Measurements from ENCODE around the gene TMPRSS13.

Gene TMPRSS13

GRCh38 chr11:117898059-117898458 lies 31.1 kb downstream of the TMPRSS13 start:
- in situ Hi-C loops (cut with HindIII; ENCODE audit: low sequenced_read_pairs): loop anchor here (5.0 kb wide), 1 partner anchor 44 kb away; no protein-coding TSS in a partner anchor
- H3K4me3 ChIP-seq (ENCODE audit: low read depth, low read length): no peak overlapping the region
- no peak for TF ChIP-seq CTCF (IDR thresholded peaks at IDR 0.05; ENCODE audit: low read depth, low read length, missing control alignments)
- no peak for DNase-seq (ENCODE audit: low read depth)

GRCh38 chr11:117892651-117893050 lies 36.6 kb downstream of the TMPRSS13 start:
- TF ChIP-seq CTCF (IDR thresholded peaks at IDR 0.05; ENCODE audit: low read depth, low read length, missing control alignments): no peak
- in situ Hi-C loops (cut with HindIII; ENCODE audit: low sequenced_read_pairs): no loop called here
- no peak for DNase-seq (ENCODE audit: low read depth)
- no peak overlapping the region for H3K4me3 ChIP-seq (ENCODE audit: low read depth, low read length)

- no peak for DNase-seq (ENCODE audit: low read depth)
- in situ Hi-C loops (cut with HindIII; ENCODE audit: low sequenced_read_pairs): no loop called here
Observed at GRCh38 chr11:117891362-117891761, 37.8 kb downstream of the TMPRSS13 start.

GRCh38 chr11:117888139-117888566 lies 41.0 kb downstream of the TMPRSS13 start:
- TF ChIP-seq CTCF (IDR thresholded peaks at IDR 0.05; ENCODE audit: low read depth, low read length, missing control alignments): no peak
- DNase-seq (ENCODE audit: low read depth): no peak
- no peak overlapping the region for H3K4me3 ChIP-seq (ENCODE audit: low read depth, low read length)
- in situ Hi-C loops (cut with HindIII; ENCODE audit: low sequenced_read_pairs): no loop called here

More at GRCh38 chr11:117891362-117891761, 37.8 kb downstream of the TMPRSS13 start:
- H3K4me3 ChIP-seq (ENCODE audit: low read depth, low read length): no peak overlapping the region
- TF ChIP-seq CTCF (IDR thresholded peaks at IDR 0.05; ENCODE audit: low read depth, low read length, missing control alignments): no peak

GRCh38 chr11:117887431-117888138 lies 41.6 kb downstream of the TMPRSS13 start:
- TF ChIP-seq CTCF (IDR thresholded peaks at IDR 0.05; ENCODE audit: low read depth, low read length, missing control alignments): no peak
- H3K4me3 ChIP-seq (ENCODE audit: low read depth, low read length): no peak overlapping the region
- DNase-seq (ENCODE audit: low read depth): no peak
- in situ Hi-C loops (cut with HindIII; ENCODE audit: low sequenced_read_pairs): no loop called here

- no peak overlapping the region for H3K4me3 ChIP-seq (ENCODE audit: low read depth, low read length)
- no peak for TF ChIP-seq CTCF (IDR thresholded peaks at IDR 0.05; ENCODE audit: low read depth, low read length, missing control alignments)
- DNase-seq (ENCODE audit: low read depth): no peak
- in situ Hi-C loops (cut with HindIII; ENCODE audit: low sequenced_read_pairs): no loop called here
Observed at GRCh38 chr11:117885777-117886176, 43.4 kb downstream of the TMPRSS13 start.
